HEK293 (cell line): ENCODE data around the gene IGFN1.

ENCODE experiments used
- CTCF ChIA-PET: fragments of 350-600 bp; formaldehyde crosslinking; extraction: SDS; loops from one replicate; lab custom pipeline; 2021; ENCODE audit warnings: antibody characterized with exemption; lab: Yijun Ruan, JAX
- POLR2A ChIA-PET: fragments of 300-600 bp; formaldehyde crosslinking; extraction: SDS; loops from one replicate; lab custom pipeline; 2020; ENCODE audit warnings: antibody characterized with exemption, inconsistent platforms; lab: Yijun Ruan, JAX
- H3K27ac ChIP-seq: fragments of 200-500 bp; sonication (Bioruptor generic); 2 replicates; pipeline ENCODE4 v1.5.1; 2014; ENCODE audit warnings: low read depth, low read length, control low read depth, inconsistent platforms; ENCODE audit errors: extremely low read depth
- H3K36me3 ChIP-seq, 2 experiments: fragments of 200-500 bp in 1 of 2; sonication (Bioruptor generic) in 1 of 2; 1 replicate in 1 of 2; 2 replicates in 1 of 2; pipeline ENCODE4 v1.5.1; 2014 to 2017; ENCODE audit warnings: inconsistent platforms in 2 of 2, low read length in 2 of 2; ENCODE audit not compliant: control insufficient read depth in 2 of 2, insufficient read depth in 1 of 2
- H3K4me1 ChIP-seq: fragments of 200-500 bp; sonication (Bioruptor generic); 2 replicates; pipeline ENCODE4 v1.5.1; 2014; ENCODE audit warnings: mild to moderate bottlenecking, low read length, inconsistent platforms; ENCODE audit not compliant: control insufficient read depth, insufficient read depth
- H3K4me3 ChIP-seq: 2 replicates; pipeline ENCODE4 v1.5.1; 2011; ENCODE audit warnings: low read depth, mild to moderate bottlenecking, control low read depth, low read length, moderate library complexity
- H3K9me3 ChIP-seq: fragments of 200-500 bp; sonication (Bioruptor generic); 2 replicates; pipeline ENCODE4 v1.5.1; 2014; ENCODE audit warnings: low read depth, low read length, inconsistent platforms; ENCODE audit not compliant: control insufficient read depth, insufficient read depth
- FEZF1 ChIP-seq: fragments of 450-650 bp; formaldehyde crosslinking; IDR thresholded peaks from 2 replicates; pipeline ENCODE4 v1.5.1; 2016; ENCODE audit warnings: missing biosample characterization, missing genetic modification characterization
- GLIS1 ChIP-seq: fragments of 450-650 bp; formaldehyde crosslinking; IDR thresholded peaks from 2 replicates; pipeline ENCODE4 v1.5.1; 2016; ENCODE audit warnings: missing biosample characterization, missing genetic modification characterization
- MZF1 ChIP-seq: fragments of 450-650 bp; formaldehyde crosslinking; IDR thresholded peaks from 2 replicates; pipeline ENCODE4 v1.5.1; 2017; ENCODE audit warnings: missing biosample characterization, missing genetic modification characterization, borderline replicate concordance
- OSR2 ChIP-seq: fragments of 450-650 bp; formaldehyde crosslinking; IDR thresholded peaks from 2 replicates; pipeline ENCODE4 v1.5.1; 2016; ENCODE audit warnings: missing biosample characterization, missing genetic modification characterization
- REPIN1 ChIP-seq: fragments of 450-650 bp; formaldehyde crosslinking; IDR thresholded peaks from 2 replicates; pipeline ENCODE4 v1.5.1; 2017; ENCODE audit warnings: missing biosample characterization, missing genetic modification characterization, low read depth
- TCF7L2 ChIP-seq: IDR thresholded peaks from 2 replicates; pipeline ENCODE4 v1.6.1; 2011; ENCODE audit warnings: low read depth, mild to moderate bottlenecking, inconsistent platforms, low read length, moderate library complexity, borderline replicate concordance
- ZNF114 ChIP-seq: fragments of 450-650 bp; formaldehyde crosslinking; IDR thresholded peaks from 2 replicates; pipeline ENCODE4 v1.5.0; 2017; ENCODE audit warnings: missing biosample characterization, missing genetic modification characterization
- ZNF16 ChIP-seq: fragments of 450-650 bp; formaldehyde crosslinking; IDR thresholded peaks from 2 replicates; pipeline ENCODE4 v1.5.1; 2016; ENCODE audit warnings: low read depth, missing biosample characterization, missing genetic modification characterization
- ZNF274 ChIP-seq, 2 experiments: fragments of 200-500 bp in 1 of 2; fragments of 450-650 bp in 1 of 2; sonication (Bioruptor generic) in 1 of 2; formaldehyde crosslinking in 1 of 2; IDR thresholded peaks; 2 replicates each; pipeline versions ENCODE4 v1.5.1 to v1.6.1; 2014 to 2016; ENCODE audit warnings: borderline replicate concordance in 1 of 2, inconsistent platforms in 1 of 2, low read length in 1 of 2, missing biosample characterization in 1 of 2, missing genetic modification characterization in 1 of 2
- ZNF423 ChIP-seq: fragments of 450-650 bp; formaldehyde crosslinking; IDR thresholded peaks from 2 replicates; pipeline ENCODE4 v1.5.1; 2016; ENCODE audit warnings: missing biosample characterization, missing genetic modification characterization
- ZNF623 ChIP-seq: fragments of 450-650 bp; formaldehyde crosslinking; IDR thresholded peaks from 2 replicates; pipeline ENCODE4 v1.5.1; 2016; ENCODE audit warnings: missing biosample characterization, missing genetic modification characterization
- ZNF658 ChIP-seq: fragments of 450-650 bp; formaldehyde crosslinking; IDR thresholded peaks from 2 replicates; pipeline ENCODE4; 2016; ENCODE audit warnings: missing biosample characterization, missing genetic modification characterization
- ZNF664 ChIP-seq: fragments of 450-650 bp; formaldehyde crosslinking; IDR thresholded peaks from 2 replicates; pipeline ENCODE4 v1.5.1; 2016; ENCODE audit warnings: missing biosample characterization, missing genetic modification characterization
- ZNF747 ChIP-seq: fragments of 450-650 bp; formaldehyde crosslinking; IDR thresholded peaks from 2 replicates; pipeline ENCODE4 v1.5.1; 2016; ENCODE audit warnings: missing biosample characterization, missing genetic modification characterization
- ZNF776 ChIP-seq: fragments of 450-650 bp; formaldehyde crosslinking; IDR thresholded peaks from 2 replicates; pipeline ENCODE4 v1.5.0; 2017; ENCODE audit warnings: missing biosample characterization, missing genetic modification characterization, borderline replicate concordance
- ZNF791 ChIP-seq: fragments of 450-650 bp; formaldehyde crosslinking; IDR thresholded peaks from 2 replicates; pipeline ENCODE4 v1.5.1; 2016; ENCODE audit warnings: missing biosample characterization, missing genetic modification characterization
- ZXDB ChIP-seq: fragments of 450-650 bp; formaldehyde crosslinking; IDR thresholded peaks from 2 replicates; pipeline ENCODE4 v1.5.1; 2016; ENCODE audit warnings: missing biosample characterization, missing genetic modification characterization
- TF ChIP-seq, protein P1 (sequence below): fragments of 450-650 bp; formaldehyde crosslinking; optimal IDR thresholded peaks from 2 replicates; pipeline ENCODE3; 2016; ENCODE audit warnings: missing biosample characterization, mild to moderate bottlenecking, missing genetic modification characterization
- TF ChIP-seq, protein P2 (sequence below): fragments of 450-650 bp; formaldehyde crosslinking; IDR thresholded peaks from 2 replicates; pipeline ENCODE4 v1.5.1; 2017; ENCODE audit warnings: missing biosample characterization, missing genetic modification characterization
- TF ChIP-seq, protein P3 (sequence below): sonication (generic); formaldehyde crosslinking; IDR thresholded peaks from 2 replicates; pipeline ENCODE4 v1.8.1; 2022; ENCODE audit warnings: mild to moderate bottlenecking, moderate library complexity, missing genetic modification reagents
- TF ChIP-seq, protein P4 (sequence below): fragments of 450-650 bp; formaldehyde crosslinking; IDR thresholded peaks from 2 replicates; pipeline ENCODE4 v1.5.1; 2016; ENCODE audit warnings: missing biosample characterization, missing genetic modification characterization
- TF ChIP-seq, protein P5 (sequence below): fragments of 450-650 bp; formaldehyde crosslinking; IDR thresholded peaks from 2 replicates; pipeline ENCODE4 v1.5.1; 2016; ENCODE audit warnings: missing biosample characterization, missing genetic modification characterization
- TF ChIP-seq, protein P6 (sequence below): fragments of 450-650 bp; formaldehyde crosslinking; IDR thresholded peaks from 2 replicates; pipeline ENCODE4 v1.5.1; 2017; ENCODE audit warnings: missing biosample characterization, missing genetic modification characterization

IGFN1 gene

DNA sequence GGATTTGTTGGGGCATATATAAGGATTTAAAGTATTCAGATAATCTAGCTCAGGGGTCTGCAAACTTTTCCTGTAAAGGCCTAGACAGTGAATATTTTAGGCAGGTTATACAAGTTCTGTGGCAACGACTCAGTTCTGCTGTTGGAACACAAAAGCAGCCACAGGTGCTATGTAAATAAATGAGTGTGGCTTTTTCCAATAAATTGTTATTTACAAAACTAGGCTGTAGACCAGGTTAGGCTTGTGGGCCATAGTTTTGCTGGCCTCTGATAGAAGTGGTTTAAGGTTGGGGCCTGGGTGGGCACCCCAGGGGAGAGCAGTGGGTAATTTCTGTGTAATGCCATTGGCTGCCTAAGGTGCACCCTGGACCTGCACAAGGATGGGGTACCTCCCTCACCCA is 16.9 kb upstream of the IGFN1 start:
- TF ChIP-seq ZNF623 (tag by site-specific recombination) (no peak), ZNF274 (IDR thresholded peaks at IDR 0.05; ENCODE audit: low read length) (no peak), ZNF274 (tag by site-specific recombination; IDR thresholded peaks at IDR 0.05; ENCODE audit: borderline replicate concordance) (no peak), FEZF1 (tag by site-specific recombination) (no peak)
- ChIA-PET POLR2A (no interaction called here), CTCF (interaction anchor here (1.1 to 1.5 kb wide), 2 partner anchors 13 to 49 kb away, joined by 3 to 5 read pairs; no protein-coding TSS in a partner anchor)

DNA sequence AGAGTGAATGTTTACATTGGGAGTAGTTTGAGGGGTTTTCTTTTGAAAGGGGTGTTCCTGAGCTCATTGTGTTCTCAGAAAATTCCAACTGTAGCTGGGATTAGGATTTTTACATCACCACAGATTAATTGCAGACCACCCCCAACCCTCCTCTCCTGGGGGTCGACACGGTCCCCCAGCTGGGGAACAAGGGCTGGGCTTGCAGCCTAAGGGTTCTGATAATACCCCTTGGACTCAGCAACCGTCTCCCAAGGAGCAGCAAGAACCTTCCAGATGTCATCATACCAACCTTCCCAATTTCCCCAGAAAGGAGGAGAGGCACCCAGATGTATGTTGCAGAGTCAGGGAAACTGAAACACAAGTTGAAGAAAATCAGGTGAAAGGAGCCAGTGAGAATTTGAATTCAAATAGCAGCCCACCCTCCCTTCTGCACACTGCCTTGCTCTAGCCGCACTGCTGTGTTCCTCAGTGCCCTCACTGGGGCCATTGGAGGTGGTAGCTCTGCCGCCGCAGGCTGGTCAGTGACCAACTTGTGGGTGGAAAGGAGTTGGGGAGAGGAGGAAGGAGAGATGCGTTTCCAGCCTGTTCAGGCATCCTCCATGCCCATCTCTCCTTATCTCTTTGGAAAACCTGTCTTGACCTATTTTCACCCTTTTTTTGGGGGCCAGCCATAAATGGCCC is 14.7 kb upstream of the IGFN1 start:
- Histone ChIP-seq H3K27ac (no peak overlapping the region), H3K4me3 (no peak overlapping the region), H3K9me3 (no peaks in the 10 kb centered on the region), H3K4me1 (no peaks in the 10 kb centered on the region), H3K36me3 (no peaks in the 10 kb centered on the region)
- ChIA-PET POLR2A (no interaction called here), CTCF (interaction anchor here (0.7 to 1.9 kb wide), 3 partner anchors 10 to 15 kb away, joined by 3 to 6 read pairs (median 5); partner anchors contain the start of gene IGFN1)
- no peak for TF ChIP-seq TCF7L2
- TF ChIP-seq, protein P1, sequence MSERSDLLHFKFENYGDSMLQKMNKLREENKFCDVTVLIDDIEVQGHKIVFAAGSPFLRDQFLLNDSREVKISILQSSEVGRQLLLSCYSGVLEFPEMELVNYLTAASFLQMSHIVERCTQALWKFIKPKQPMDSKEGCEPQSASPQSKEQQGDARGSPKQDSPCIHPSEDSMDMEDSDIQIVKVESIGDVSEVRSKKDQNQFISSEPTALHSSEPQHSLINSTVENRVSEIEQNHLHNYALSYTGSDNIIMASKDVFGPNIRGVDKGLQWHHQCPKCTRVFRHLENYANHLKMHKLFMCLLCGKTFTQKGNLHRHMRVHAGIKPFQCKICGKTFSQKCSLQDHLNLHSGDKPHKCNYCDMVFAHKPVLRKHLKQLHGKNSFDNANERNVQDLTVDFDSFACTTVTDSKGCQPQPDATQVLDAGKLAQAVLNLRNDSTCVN (tag by site-specific recombination): no peak
- TF ChIP-seq GLIS1: peak; percentile 61
- TF ChIP-seq ZNF423 (tag by site-specific recombination): no peak
- TF ChIP-seq ZNF791 (tag by site-specific recombination): no peak

More for the DNA sequence above, 16.9 kb upstream of the IGFN1 start:
- Histone ChIP-seq H3K4me3 (no peak overlapping the region), H3K9me3 (no peaks in the 10 kb centered on the region), H3K36me3 (no peaks in the 10 kb centered on the region), H3K27ac (no peak overlapping the region), H3K4me1 (no peaks in the 10 kb centered on the region)

DNA sequence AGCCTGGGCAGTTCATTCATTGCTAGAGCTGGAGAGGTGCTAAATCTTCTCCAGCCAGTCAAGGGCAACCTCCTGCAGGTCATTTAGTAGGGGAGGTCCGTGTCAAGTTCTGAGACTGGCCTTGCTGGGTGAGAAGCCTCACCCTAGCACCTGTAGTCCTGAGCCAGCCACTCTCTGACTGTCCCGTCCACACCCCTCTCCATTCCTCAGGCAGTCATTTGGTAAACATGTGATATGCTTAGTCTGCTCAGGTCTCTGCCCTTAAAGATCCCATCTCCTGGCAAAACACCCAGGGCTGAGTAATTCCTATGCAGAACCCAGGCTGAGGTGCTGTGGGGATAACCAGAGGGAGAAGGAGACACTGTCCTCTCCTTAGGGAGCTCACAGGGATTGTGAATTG is 13.7 kb upstream of the IGFN1 start:
- ChIA-PET CTCF (interaction anchor here (0.7 to 0.9 kb wide), 2 partner anchors 10 to 14 kb away, joined by 3 to 6 read pairs; partner anchors contain the start of gene IGFN1), POLR2A (no interaction called here)
- Histone ChIP-seq H3K27ac (no peak overlapping the region), H3K36me3 (no peaks in the 10 kb centered on the region), H3K4me3 (no peak overlapping the region), H3K4me1 (no peaks in the 10 kb centered on the region), H3K9me3 (no peaks in the 10 kb centered on the region)
- no peak for TF ChIP-seq ZNF747
- no peak for TF ChIP-seq OSR2 (tag by site-specific recombination)
- TF ChIP-seq, protein P2, sequence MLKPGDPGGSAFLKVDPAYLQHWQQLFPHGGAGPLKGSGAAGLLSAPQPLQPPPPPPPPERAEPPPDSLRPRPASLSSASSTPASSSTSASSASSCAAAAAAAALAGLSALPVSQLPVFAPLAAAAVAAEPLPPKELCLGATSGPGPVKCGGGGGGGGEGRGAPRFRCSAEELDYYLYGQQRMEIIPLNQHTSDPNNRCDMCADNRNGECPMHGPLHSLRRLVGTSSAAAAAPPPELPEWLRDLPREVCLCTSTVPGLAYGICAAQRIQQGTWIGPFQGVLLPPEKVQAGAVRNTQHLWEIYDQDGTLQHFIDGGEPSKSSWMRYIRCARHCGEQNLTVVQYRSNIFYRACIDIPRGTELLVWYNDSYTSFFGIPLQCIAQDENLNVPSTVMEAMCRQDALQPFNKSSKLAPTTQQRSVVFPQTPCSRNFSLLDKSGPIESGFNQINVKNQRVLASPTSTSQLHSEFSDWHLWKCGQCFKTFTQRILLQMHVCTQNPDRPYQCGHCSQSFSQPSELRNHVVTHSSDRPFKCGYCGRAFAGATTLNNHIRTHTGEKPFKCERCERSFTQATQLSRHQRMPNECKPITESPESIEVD (tag by site-specific recombination): no peak
- TF ChIP-seq, protein P3, sequence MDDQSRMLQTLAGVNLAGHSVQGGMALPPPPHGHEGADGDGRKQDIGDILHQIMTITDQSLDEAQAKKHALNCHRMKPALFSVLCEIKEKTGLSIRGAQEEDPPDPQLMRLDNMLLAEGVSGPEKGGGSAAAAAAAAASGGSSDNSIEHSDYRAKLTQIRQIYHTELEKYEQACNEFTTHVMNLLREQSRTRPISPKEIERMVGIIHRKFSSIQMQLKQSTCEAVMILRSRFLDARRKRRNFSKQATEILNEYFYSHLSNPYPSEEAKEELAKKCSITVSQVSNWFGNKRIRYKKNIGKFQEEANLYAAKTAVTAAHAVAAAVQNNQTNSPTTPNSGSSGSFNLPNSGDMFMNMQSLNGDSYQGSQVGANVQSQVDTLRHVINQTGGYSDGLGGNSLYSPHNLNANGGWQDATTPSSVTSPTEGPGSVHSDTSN (CRISPR knock-in tag): no peak
- TF ChIP-seq, protein P4, sequence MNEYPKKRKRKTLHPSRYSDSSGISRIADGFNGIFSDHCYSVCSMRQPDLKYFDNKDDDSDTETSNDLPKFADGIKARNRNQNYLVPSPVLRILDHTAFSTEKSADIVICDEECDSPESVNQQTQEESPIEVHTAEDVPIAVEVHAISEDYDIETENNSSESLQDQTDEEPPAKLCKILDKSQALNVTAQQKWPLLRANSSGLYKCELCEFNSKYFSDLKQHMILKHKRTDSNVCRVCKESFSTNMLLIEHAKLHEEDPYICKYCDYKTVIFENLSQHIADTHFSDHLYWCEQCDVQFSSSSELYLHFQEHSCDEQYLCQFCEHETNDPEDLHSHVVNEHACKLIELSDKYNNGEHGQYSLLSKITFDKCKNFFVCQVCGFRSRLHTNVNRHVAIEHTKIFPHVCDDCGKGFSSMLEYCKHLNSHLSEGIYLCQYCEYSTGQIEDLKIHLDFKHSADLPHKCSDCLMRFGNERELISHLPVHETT (tag by site-specific recombination): no peak
- no peak for TF ChIP-seq ZNF16 (tag by site-specific recombination)
- TF ChIP-seq ZNF114: no peak
- TF ChIP-seq MZF1: no peak
- TF ChIP-seq ZNF776 (tag by site-specific recombination): no peak
- TF ChIP-seq, protein P5, sequence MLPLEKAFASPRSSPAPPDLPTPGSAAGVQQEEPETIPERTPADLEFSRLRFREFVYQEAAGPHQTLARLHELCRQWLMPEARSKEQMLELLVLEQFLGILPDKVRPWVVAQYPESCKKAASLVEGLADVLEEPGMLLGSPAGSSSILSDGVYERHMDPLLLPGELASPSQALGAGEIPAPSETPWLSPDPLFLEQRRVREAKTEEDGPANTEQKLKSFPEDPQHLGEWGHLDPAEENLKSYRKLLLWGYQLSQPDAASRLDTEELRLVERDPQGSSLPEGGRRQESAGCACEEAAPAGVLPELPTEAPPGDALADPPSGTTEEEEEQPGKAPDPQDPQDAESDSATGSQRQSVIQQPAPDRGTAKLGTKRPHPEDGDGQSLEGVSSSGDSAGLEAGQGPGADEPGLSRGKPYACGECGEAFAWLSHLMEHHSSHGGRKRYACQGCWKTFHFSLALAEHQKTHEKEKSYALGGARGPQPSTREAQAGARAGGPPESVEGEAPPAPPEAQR: no peak
- TF ChIP-seq REPIN1 (tag by site-specific recombination): no peak
- no peak for TF ChIP-seq ZXDB (tag by site-specific recombination)
- TF ChIP-seq ZNF658 (tag by site-specific recombination): no peak
- TF ChIP-seq, protein P6, sequence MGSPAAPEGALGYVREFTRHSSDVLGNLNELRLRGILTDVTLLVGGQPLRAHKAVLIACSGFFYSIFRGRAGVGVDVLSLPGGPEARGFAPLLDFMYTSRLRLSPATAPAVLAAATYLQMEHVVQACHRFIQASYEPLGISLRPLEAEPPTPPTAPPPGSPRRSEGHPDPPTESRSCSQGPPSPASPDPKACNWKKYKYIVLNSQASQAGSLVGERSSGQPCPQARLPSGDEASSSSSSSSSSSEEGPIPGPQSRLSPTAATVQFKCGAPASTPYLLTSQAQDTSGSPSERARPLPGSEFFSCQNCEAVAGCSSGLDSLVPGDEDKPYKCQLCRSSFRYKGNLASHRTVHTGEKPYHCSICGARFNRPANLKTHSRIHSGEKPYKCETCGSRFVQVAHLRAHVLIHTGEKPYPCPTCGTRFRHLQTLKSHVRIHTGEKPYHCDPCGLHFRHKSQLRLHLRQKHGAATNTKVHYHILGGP (tag by site-specific recombination): no peak
- no peak for TF ChIP-seq ZNF664
